B cell (primary cell): ENCODE data around the gene IL4R. TPM values are rescaled to one million over a fixed set of nuclear protein-coding genes. Genes with fewer than 3 reads are reported as not detected.
A peak's percentile ranks its signal among the peaks of the same experiment; 100 is the strongest.

Experiments used
- ATAC-seq: fragments of 200-7000 bp; cut with Tn5 transposase; one replicate; pipeline ENCODE4 v1.10.0; 2021; ENCODE audit warnings: low read depth, mild to moderate bottlenecking, moderate number of reproducible peaks, moderate library complexity
- CTCF ChIA-PET: fragments of 350-600 bp; sonication (Branson Sonifier 250); formaldehyde crosslinking; loops from one replicate; lab custom pipeline; 2021; ENCODE audit warnings: antibody characterized with exemption, inconsistent platforms; lab: Charles Lee
- POLR2A ChIA-PET: fragments of 350-600 bp; sonication (Branson Sonifier 250); formaldehyde crosslinking; loops from one replicate; lab custom pipeline; 2021; ENCODE audit warnings: antibody characterized with exemption; lab: Charles Lee
- DNase-seq: peaks from one replicate; pipeline ENCODE4 v3.0.0; 2013
- H2AFZ ChIP-seq: 2 replicates; pipeline ENCODE4 v1.6.1; 2012; ENCODE audit warnings: mild to moderate bottlenecking, low read depth, low read length; ENCODE audit not compliant: insufficient read depth, poor library complexity, severe bottlenecking
- H3K27ac ChIP-seq, 2 donors: 1 replicate in 1 of 2; 2 replicates in 1 of 2; pipeline ENCODE4 v1.5.1; 2012 to 2013; ENCODE audit warnings: low read length in 2 of 2, mild to moderate bottlenecking in 2 of 2, moderate library complexity in 1 of 2
- H3K27me3 ChIP-seq, 4 experiments: fragments of 200-600 bp in 1 of 4; sonication (generic) in 1 of 4; replicated peaks in 1 of 4; 1 replicate in 2 of 4; 2 replicates in 2 of 4; pipeline versions ENCODE4 v1.6.1 to v1.7.0; 2013 to 2016; ENCODE audit warnings: low read length in 3 of 4, mild to moderate bottlenecking in 2 of 4, mixed read lengths in 1 of 4, moderate library complexity in 1 of 4; ENCODE audit not compliant: insufficient read depth in 4 of 4, control insufficient read depth in 3 of 4; ENCODE audit errors: control extremely low read depth in 1 of 4
- H3K36me3 ChIP-seq, 2 experiments: replicated peaks in 1 of 2; 1 replicate in 1 of 2; 2 replicates in 1 of 2; pipeline versions ENCODE4 v1.6.1 to v1.7.1; 2013; ENCODE audit warnings: low read length in 1 of 2; ENCODE audit not compliant: insufficient read depth in 2 of 2, control insufficient read depth in 1 of 2; ENCODE audit errors: control extremely low read depth in 1 of 2, extremely low read depth in 1 of 2
- H3K4me1 ChIP-seq, 2 donors: fragments of 200-600 bp in 1 of 2; sonication (generic) in 1 of 2; 1 replicate in 1 of 2; 2 replicates in 1 of 2; pipeline versions ENCODE4 v1.5.1 to v1.6.1; 2013 to 2017; ENCODE audit warnings: low read length in 2 of 2; ENCODE audit not compliant: control insufficient read depth in 2 of 2, insufficient read depth in 2 of 2
- H3K4me2 ChIP-seq: replicated peaks from 2 replicates; pipeline ENCODE3; 2012; ENCODE audit warnings: mild to moderate bottlenecking, low read depth, low read length; ENCODE audit not compliant: poor library complexity, severe bottlenecking
- H3K4me3 ChIP-seq, 5 experiments: fragments of 200-600 bp in 1 of 5; sonication (generic) in 1 of 5; 1 replicate in 3 of 5; 2 replicates in 2 of 5; pipeline versions ENCODE4 v1.5.1 to v1.7.0; 2011 to 2016; ENCODE audit warnings: low read length in 4 of 5, mild to moderate bottlenecking in 4 of 5, low read depth in 2 of 5, control low read depth in 1 of 5, moderate library complexity in 1 of 5; ENCODE audit not compliant: insufficient read depth in 1 of 5; ENCODE audit errors: control extremely low read depth in 1 of 5, extremely low read depth in 1 of 5
- H3K79me2 ChIP-seq: fragments of 200-600 bp; sonication (generic); one replicate; pipeline ENCODE4 v1.6.0; 2016; ENCODE audit warnings: low read length; ENCODE audit not compliant: control insufficient read depth, insufficient read depth
- H3K9ac ChIP-seq: fragments of 200-600 bp; sonication (generic); 2 replicates; pipeline ENCODE4 v1.6.1; 2017; ENCODE audit warnings: mild to moderate bottlenecking, low read length, moderate library complexity
- H3K9me3 ChIP-seq, 3 donors: one replicate each; pipeline versions ENCODE4 v1.6.1 to v1.7.1; 2013; ENCODE audit warnings: low read length in 2 of 3; ENCODE audit not compliant: control insufficient read depth in 2 of 3, insufficient read depth in 1 of 3; ENCODE audit errors: control extremely low read depth in 1 of 3
- H4K20me1 ChIP-seq: 2 replicates; pipeline ENCODE4 v1.6.0; 2012; ENCODE audit warnings: mild to moderate bottlenecking, low read length; ENCODE audit not compliant: insufficient read depth, control insufficient read depth, poor library complexity, severe bottlenecking
- H3K27ac Mint-ChIP-seq: one replicate; pipeline ENCODE4 v1.8.0; 2021; ENCODE audit warnings: mixed read lengths
- H3K27me3 Mint-ChIP-seq: one replicate; pipeline ENCODE4 v1.8.0; 2021; ENCODE audit warnings: mixed read lengths
- H3K4me1 Mint-ChIP-seq: one replicate; pipeline ENCODE4 v1.8.0; 2021; ENCODE audit warnings: mixed read lengths
- H3K4me3 Mint-ChIP-seq: one replicate; pipeline ENCODE4 v1.8.0; 2021; ENCODE audit warnings: mixed read lengths
- H3K9me3 Mint-ChIP-seq: one replicate; pipeline ENCODE4 v1.8.0; 2022; ENCODE audit warnings: mixed read lengths; ENCODE audit not compliant: insufficient read depth
- EZH2 ChIP-seq: IDR thresholded peaks from 2 replicates; pipeline ENCODE4 v1.6.1; 2012; ENCODE audit warnings: borderline replicate concordance, low read depth, mild to moderate bottlenecking, moderate library complexity, low read length; ENCODE audit not compliant: insufficient read depth, poor library complexity, severe bottlenecking
- WGBS: methylation state at CpG from one replicate; pipeline ENCODE4 v1.1.5; 2013; ENCODE audit warnings: missing lambda C conversion rate; ENCODE audit not compliant: insufficient coverage; 5-methylcytosine and 5-hydroxymethylcytosine counted together
- intact Hi-C: fragments of 100-400 bp; cut with micrococcal nuclease; formaldehyde crosslinking; loops from one replicate; pipeline ENCODE4 v1.10.0; 2022
- polyA plus RNA-seq: library from polyadenylated mRNA; depleted of rRNA; stranded (reverse); fragments of >200 nt; gene quantifications from 2 replicates; pipeline ENCODE4 v1.2.3, GENCODE V29; 2012
- total RNA-seq, 2 donors: library from RNA; stranded (reverse); fragments of 120-200 nt in 1 of 2; gene quantifications; 1 replicate in 1 of 2; 2 replicates in 1 of 2; pipeline versions ENCODE4 v1.2.3 to v1.2.4, GENCODE V29; 2013 to 2022
- TF ChIP-seq, protein P1 (sequence below): fragments of 200-600 bp; IDR thresholded peaks from one replicate; pipeline ENCODE4 v1.8.0; 2022; ENCODE audit warnings: antibody characterized with exemption, mild to moderate bottlenecking

IL4R gene
- total and polyA plus RNA-seq, 2 donors (not counting 1 experiment from before 2014, with no cell fraction given): 311 to 966 TPM

DNA sequence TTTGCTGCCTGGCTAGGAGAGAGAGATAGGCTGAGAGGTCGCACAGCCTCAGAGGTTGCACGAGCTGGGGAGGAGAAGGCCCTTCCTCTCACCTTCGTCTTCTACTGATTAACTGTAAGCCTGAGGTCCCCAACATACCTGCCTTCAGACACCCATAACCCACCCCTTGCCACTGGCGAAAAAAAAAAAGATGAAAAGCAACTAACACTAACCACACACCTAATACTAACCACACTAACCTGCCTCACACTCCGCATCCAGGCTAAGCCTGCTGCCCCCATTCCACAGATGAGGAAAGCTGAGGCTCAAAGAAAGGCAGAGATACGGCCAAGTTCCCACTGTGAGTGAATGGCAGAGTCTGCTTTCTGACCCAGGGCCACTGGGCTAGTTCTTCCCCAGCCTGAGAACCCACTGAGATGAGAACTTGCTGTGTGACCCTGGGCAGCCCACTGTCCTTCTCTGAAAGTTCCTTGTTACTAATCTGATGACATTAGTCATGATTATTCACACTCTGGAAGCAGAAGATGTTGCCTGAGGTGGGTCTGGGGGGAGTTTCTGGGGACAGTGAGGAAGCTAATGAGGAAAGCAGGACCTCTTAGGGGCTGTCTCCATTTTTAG is 92.8 kb downstream of the IL4R start:
- Histone ChIP-seq H3K4me1 (peaks cover 73 to 78% of the 10 kb centered on the region in 2 donors), H3K9ac (peak overlapping the region; percentile 6), H3K27ac (peak overlapping the region in 1 of 2 donors; percentile 58), H3K79me2 (peaks cover 94% of the 10 kb centered on the region), H4K20me1 (peaks cover 43% of the 10 kb centered on the region), H3K27me3 (no peaks in the 10 kb centered on the region), H3K4me2 (peak overlapping the region; percentile 88), H3K9me3 (peaks cover 0 to 3% (median 0%) of the 10 kb centered on the region in 3 donors), H3K36me3 (peaks cover 0 to 21% of the 10 kb centered on the region in 2 experiments), H2AFZ (no peak overlapping the region), H3K4me3 (no peak overlapping the region)
- Mint-ChIP-seq H3K27ac (peak overlapping the region; percentile 86), H3K4me1 (peaks cover 80% of the 10 kb centered on the region), H3K4me3 (peak overlapping the region; percentile 56), H3K9me3 (no peaks in the 10 kb centered on the region), H3K27me3 (no peaks in the 10 kb centered on the region)
- ChIA-PET CTCF (interaction anchor here (1.0 to 2.1 kb wide), 7 partner anchors 15 to 176 kb away, joined by 3 to 9 read pairs (median 4); no protein-coding TSS in a partner anchor), POLR2A (interaction anchor here (0.7 kb wide), 1 partner anchor 173 kb away, joined by 3 read pairs; no protein-coding TSS in a partner anchor)
- WGBS: 89% methylated on average over 3 of the region's 6 CpGs
- DNase-seq: peak; percentile 20
- intact Hi-C loops: loop anchor here (10.0 kb wide), 1 partner anchor 92 kb away; the partner anchor contains the start of gene IL4R
- no peak for ATAC-seq
- TF ChIP-seq EZH2: no peak
- TF ChIP-seq, protein P1, sequence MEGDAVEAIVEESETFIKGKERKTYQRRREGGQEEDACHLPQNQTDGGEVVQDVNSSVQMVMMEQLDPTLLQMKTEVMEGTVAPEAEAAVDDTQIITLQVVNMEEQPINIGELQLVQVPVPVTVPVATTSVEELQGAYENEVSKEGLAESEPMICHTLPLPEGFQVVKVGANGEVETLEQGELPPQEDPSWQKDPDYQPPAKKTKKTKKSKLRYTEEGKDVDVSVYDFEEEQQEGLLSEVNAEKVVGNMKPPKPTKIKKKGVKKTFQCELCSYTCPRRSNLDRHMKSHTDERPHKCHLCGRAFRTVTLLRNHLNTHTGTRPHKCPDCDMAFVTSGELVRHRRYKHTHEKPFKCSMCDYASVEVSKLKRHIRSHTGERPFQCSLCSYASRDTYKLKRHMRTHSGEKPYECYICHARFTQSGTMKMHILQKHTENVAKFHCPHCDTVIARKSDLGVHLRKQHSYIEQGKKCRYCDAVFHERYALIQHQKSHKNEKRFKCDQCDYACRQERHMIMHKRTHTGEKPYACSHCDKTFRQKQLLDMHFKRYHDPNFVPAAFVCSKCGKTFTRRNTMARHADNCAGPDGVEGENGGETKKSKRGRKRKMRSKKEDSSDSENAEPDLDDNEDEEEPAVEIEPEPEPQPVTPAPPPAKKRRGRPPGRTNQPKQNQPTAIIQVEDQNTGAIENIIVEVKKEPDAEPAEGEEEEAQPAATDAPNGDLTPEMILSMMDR: no peak

DNA sequence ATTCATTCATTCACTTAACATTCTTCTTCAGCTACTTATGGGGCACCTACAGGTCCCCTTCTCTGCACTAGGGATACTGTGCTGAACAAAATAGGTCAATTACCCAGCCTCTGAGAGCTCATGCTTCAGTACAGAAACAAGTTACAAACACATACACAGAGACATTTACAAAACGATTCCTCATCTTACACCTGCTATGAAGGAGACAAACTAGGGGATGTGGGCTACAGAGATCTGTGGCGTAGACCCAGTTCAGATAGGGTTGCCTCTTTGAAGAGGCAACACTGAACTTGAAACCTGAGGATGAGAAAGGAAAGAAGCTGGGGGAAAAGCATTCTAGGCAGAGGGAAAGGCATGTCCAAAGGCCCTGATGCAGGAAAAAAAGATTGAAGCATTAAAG is 93.4 kb downstream of the IL4R start:
- H3K4me1 Mint-ChIP-seq: peaks cover 81% of the 10 kb centered on the region
- intact Hi-C loops: loop anchor here (10.0 kb wide), 1 partner anchor 92 kb away; the partner anchor contains the start of gene IL4R
- H3K9me3 Mint-ChIP-seq: no peaks in the 10 kb centered on the region
- Histone ChIP-seq H3K27ac (peak overlapping the region in 1 of 2 donors; percentile 58), H3K4me3 (no peak overlapping the region), H3K4me2 (peak overlapping the region; percentile 88), H3K27me3 (no peaks in the 10 kb centered on the region), H3K79me2 (peaks cover 98% of the 10 kb centered on the region), H4K20me1 (peaks cover 43% of the 10 kb centered on the region), H2AFZ (no peak overlapping the region), H3K36me3 (peaks cover 3 to 21% of the 10 kb centered on the region in 2 experiments), H3K9ac (no peak overlapping the region), H3K4me1 (peaks cover 72 to 75% of the 10 kb centered on the region in 2 donors), H3K9me3 (peaks cover 0 to 3% (median 3%) of the 10 kb centered on the region in 3 donors)
- DNase-seq (peak; percentile 22), ATAC-seq (no peak)
- H3K27me3 Mint-ChIP-seq: no peaks in the 10 kb centered on the region
- WGBS: 88% methylated on average over 1 of the region's 2 CpGs
- CTCF ChIA-PET: interaction anchor here (1.0 to 2.1 kb wide), 8 partner anchors 14 to 176 kb away, joined by 3 to 9 read pairs (median 4); no protein-coding TSS in a partner anchor
- peak overlapping the region; percentile 56 for H3K4me3 Mint-ChIP-seq
- TF ChIP-seq, protein P1: no peak
- no peak for TF ChIP-seq EZH2
- H3K27ac Mint-ChIP-seq: peak overlapping the region; percentile 86
- POLR2A ChIA-PET: interaction anchor here (0.9 to 1.1 kb wide), 4 partner anchors 8 to 43 kb away, joined by 3 to 7 read pairs (median 4); no protein-coding TSS in a partner anchor
